ENCODE results near the gene TPK1.

DNA sequence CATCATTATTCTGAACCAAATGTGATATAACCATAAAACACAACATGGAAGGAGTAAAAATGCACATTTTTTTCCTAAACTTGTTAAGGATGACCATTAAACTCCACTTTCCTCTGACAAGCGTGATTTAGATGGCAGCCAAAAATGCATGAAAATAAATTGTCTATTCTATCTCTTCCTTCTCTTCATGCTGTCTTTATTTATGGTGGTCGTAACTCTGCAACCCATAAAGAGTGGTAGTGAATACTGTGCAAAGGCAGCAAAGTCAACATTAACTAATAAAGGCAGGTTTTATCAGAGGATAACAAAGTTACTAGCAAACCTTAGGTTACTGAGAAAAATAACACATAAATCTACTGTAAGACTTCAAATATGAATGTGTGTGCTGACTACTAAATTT lies 106.6 kb downstream of the TPK1 start:
- TF ChIP-seq, protein P1, sequence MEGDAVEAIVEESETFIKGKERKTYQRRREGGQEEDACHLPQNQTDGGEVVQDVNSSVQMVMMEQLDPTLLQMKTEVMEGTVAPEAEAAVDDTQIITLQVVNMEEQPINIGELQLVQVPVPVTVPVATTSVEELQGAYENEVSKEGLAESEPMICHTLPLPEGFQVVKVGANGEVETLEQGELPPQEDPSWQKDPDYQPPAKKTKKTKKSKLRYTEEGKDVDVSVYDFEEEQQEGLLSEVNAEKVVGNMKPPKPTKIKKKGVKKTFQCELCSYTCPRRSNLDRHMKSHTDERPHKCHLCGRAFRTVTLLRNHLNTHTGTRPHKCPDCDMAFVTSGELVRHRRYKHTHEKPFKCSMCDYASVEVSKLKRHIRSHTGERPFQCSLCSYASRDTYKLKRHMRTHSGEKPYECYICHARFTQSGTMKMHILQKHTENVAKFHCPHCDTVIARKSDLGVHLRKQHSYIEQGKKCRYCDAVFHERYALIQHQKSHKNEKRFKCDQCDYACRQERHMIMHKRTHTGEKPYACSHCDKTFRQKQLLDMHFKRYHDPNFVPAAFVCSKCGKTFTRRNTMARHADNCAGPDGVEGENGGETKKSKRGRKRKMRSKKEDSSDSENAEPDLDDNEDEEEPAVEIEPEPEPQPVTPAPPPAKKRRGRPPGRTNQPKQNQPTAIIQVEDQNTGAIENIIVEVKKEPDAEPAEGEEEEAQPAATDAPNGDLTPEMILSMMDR (IDR thresholded peaks at IDR 0.05), result no peak
- TF ChIP-seq POLR2A (IDR thresholded peaks at IDR 0.05), result no peak
